Nephron progenitor cell (in vitro differentiated cells): Measurements from ENCODE around the gene KRCC1.

Experiments used
- DNase-seq: peaks from one replicate; pipeline ENCODE4 v3.0.0; 2021
- H3K27ac Mint-ChIP-seq: 2 replicates; pipeline ENCODE4 v1.8.0; 2021; ENCODE audit warnings: mild to moderate bottlenecking, moderate library complexity, mixed read lengths
- H3K27me3 Mint-ChIP-seq: 2 replicates; pipeline ENCODE4 v1.8.0; 2021; ENCODE audit warnings: mild to moderate bottlenecking, low read depth, mixed read lengths; ENCODE audit not compliant: poor library complexity
- H3K36me3 Mint-ChIP-seq: 2 replicates; pipeline ENCODE4 v1.8.0; 2021; ENCODE audit warnings: low read depth, mixed read lengths
- H3K4me1 Mint-ChIP-seq: 2 replicates; pipeline ENCODE4 v1.8.0; 2021; ENCODE audit warnings: mixed read lengths
- H3K4me3 Mint-ChIP-seq: 2 replicates; pipeline ENCODE4 v1.8.0; 2021; ENCODE audit warnings: mild to moderate bottlenecking, moderate library complexity, mixed read lengths
- H3K9me3 Mint-ChIP-seq: 2 replicates; pipeline ENCODE4 v1.8.0; 2021; ENCODE audit warnings: mild to moderate bottlenecking, moderate library complexity, mixed read lengths
- TF ChIP-seq, protein P1 (sequence below): fragments of 200-600 bp; sonication (generic); IDR thresholded peaks from 2 replicates; pipeline ENCODE4 v1.5.0; 2021; ENCODE audit warnings: antibody characterized with exemption

KRCC1 gene

DNA sequence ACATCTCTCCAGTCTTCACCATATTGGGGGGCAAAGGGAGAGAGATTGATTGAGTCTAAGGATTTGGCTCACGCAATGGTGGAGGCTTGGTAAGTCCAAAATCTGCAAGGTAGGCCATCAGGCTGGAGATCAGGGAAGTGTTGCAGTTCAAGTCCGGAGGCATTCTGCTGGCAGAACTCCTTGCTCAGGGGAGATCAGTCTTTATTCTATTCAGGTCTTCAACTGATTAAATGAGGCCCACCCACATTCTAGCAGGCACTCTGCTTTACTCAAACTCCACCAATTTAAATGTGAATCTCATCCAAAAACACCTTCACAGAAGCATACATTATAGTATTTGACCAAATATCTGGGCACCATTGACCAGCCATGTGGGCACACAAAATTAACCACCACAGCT lies 33.4 kb upstream of the KRCC1 start:
- Mint-ChIP-seq H3K4me1 (peaks cover 14% of the 10 kb centered on the region), H3K27ac (no peak overlapping the region)
- DNase-seq, result no peak

DNA sequence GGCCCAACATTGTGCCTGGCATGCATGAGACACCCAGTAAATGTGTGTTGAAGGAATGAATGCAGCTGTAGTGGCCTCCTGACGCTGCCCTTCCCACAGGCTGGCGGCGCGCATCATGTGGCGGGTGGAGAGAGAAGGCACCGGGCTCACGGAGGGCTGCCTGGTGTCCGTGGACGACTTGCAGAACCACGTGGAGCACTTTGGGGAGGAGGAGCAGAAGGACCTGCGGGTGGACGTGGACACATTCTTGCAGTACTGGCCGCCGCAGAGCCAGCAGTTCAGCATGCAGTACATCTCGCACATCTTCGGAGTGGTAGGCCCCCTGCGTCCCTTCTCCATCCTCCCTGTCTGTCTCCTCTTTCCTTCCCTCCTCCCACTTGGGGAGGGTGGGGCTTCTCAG lies 32.2 kb upstream of the KRCC1 start:
- Mint-ChIP-seq H3K4me1 (peaks cover 14% of the 10 kb centered on the region), H3K9me3 (no peaks in the 10 kb centered on the region), H3K4me3 (no peak overlapping the region), H3K27ac (no peak overlapping the region), H3K36me3 (no peaks in the 10 kb centered on the region), H3K27me3 (peaks cover 3% of the 10 kb centered on the region)
- TF ChIP-seq, protein P1, sequence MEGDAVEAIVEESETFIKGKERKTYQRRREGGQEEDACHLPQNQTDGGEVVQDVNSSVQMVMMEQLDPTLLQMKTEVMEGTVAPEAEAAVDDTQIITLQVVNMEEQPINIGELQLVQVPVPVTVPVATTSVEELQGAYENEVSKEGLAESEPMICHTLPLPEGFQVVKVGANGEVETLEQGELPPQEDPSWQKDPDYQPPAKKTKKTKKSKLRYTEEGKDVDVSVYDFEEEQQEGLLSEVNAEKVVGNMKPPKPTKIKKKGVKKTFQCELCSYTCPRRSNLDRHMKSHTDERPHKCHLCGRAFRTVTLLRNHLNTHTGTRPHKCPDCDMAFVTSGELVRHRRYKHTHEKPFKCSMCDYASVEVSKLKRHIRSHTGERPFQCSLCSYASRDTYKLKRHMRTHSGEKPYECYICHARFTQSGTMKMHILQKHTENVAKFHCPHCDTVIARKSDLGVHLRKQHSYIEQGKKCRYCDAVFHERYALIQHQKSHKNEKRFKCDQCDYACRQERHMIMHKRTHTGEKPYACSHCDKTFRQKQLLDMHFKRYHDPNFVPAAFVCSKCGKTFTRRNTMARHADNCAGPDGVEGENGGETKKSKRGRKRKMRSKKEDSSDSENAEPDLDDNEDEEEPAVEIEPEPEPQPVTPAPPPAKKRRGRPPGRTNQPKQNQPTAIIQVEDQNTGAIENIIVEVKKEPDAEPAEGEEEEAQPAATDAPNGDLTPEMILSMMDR, result no peak
- no peak for DNase-seq

More for the DNA sequence above, 33.4 kb upstream of the KRCC1 start:
- no peak overlapping the region for H3K4me3 Mint-ChIP-seq
- TF ChIP-seq, protein P1, result no peak
- H3K9me3 Mint-ChIP-seq, result no peaks in the 10 kb centered on the region
- H3K27me3 Mint-ChIP-seq, result no peaks in the 10 kb centered on the region
- no peaks in the 10 kb centered on the region for H3K36me3 Mint-ChIP-seq

DNA sequence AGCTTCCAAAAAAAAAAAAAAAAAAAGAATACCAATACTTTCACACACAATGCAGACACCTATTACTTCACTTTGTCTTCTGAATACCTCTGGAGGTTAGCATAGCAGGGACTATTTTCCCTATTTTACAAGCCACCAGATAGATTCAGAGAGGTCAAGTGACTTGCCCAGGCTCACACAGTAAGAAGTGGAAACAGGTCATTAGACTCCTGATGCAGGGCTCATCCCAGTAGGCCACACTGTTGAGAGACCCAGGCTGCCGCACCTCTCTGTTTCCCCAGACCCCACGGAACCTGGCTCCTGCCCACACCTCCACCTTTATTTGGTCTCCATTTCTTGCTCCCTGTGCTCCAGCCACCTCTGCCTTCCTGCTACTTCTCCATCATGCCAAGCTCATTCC lies 31.5 kb upstream of the KRCC1 start:
- Mint-ChIP-seq H3K27me3 (peaks cover 3% of the 10 kb centered on the region), H3K27ac (no peak overlapping the region), H3K4me1 (peaks cover 14% of the 10 kb centered on the region), H3K9me3 (no peaks in the 10 kb centered on the region), H3K36me3 (no peaks in the 10 kb centered on the region), H3K4me3 (no peak overlapping the region)
- no peak for DNase-seq
- TF ChIP-seq, protein P1, result no peak

DNA sequence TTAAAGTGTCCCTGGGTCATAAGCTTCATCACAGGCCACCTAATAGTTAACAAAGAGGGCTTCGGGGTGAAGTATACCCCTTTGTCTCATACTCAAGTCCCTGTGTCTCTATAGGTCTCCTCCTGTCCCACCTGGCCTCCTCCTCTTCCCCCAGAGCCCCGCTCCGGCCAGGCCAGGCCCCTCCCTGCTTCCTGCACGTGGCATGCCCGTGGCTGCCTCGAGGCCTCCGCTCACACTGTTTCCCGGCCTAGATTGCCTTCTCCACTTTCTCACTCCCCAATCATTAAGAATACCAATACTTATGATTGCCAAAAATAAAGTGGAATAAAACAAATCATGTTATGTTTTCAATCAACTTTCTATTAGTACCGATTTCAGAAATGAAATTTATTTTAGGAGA lies 30.8 kb upstream of the KRCC1 start:
- no peaks in the 10 kb centered on the region for H3K36me3 Mint-ChIP-seq
- no peaks in the 10 kb centered on the region for H3K9me3 Mint-ChIP-seq
- H3K4me3 Mint-ChIP-seq, result no peak overlapping the region
- no peak for DNase-seq
- H3K27me3 Mint-ChIP-seq, result peaks cover 3% of the 10 kb centered on the region
- TF ChIP-seq, protein P1, result no peak
- peaks cover 13% of the 10 kb centered on the region for H3K4me1 Mint-ChIP-seq
- no peak overlapping the region for H3K27ac Mint-ChIP-seq

DNA sequence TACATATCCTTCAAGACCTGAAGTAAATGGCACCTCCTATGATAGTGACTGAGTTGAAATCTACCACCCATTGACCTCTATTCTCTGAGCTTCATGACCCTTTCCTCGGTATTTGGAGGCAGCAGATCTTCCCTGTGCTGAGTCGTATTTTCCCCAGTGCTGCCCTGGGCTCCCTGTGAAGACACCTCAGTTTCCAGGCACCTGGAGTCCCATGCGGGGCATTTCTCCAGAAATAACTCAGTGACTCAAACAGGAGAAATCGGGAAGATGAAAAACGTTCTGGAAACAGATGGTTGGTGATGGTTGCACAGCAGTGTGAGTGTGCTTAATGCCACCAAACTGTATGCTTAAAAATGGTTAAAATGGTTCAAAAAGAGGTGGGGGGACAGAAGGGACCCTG lies 30.0 kb upstream of the KRCC1 start:
- Mint-ChIP-seq H3K27me3 (peaks cover 3% of the 10 kb centered on the region), H3K4me1 (peaks cover 5% of the 10 kb centered on the region), H3K27ac (no peak overlapping the region), H3K36me3 (no peaks in the 10 kb centered on the region), H3K9me3 (no peaks in the 10 kb centered on the region), H3K4me3 (no peak overlapping the region)
- TF ChIP-seq, protein P1, result no peak
- no peak for DNase-seq

DNA sequence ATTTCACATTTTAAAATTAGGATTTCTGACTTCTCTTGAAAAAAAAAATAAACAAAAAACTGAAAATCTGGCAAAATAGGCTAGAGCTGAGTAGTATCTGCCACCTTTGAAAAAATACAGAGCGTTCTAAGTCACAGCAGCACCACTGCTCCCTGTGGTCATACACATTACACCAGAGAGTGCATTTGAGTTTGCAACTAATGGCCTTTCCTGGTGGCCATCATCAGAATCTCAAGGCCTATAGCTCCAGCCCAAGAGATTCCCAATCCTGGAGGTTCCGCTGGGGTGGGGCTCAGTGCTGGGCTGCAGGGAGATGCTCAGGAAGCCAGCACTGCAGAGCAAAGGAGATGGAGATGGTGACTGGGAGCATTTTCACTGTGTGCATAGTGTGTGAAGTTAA lies 29.5 kb upstream of the KRCC1 start:
- TF ChIP-seq, protein P1, result no peak
- Mint-ChIP-seq H3K4me1 (no peaks in the 10 kb centered on the region), H3K27me3 (peaks cover 3% of the 10 kb centered on the region)

More for the DNA sequence above, 29.5 kb upstream of the KRCC1 start:
- no peak overlapping the region for H3K27ac Mint-ChIP-seq
- no peaks in the 10 kb centered on the region for H3K36me3 Mint-ChIP-seq
- no peaks in the 10 kb centered on the region for H3K9me3 Mint-ChIP-seq
- DNase-seq, result no peak
- no peak overlapping the region for H3K4me3 Mint-ChIP-seq
